NCI-H2081 (cell line): ENCODE results near the gene EXOC6B.
"Not testable (repeated sequence)": the region's sequence is repeated elsewhere in the genome, so short reads cannot be mapped to it uniquely, and the experiment has no call there.

Source experiments
- DNase-seq, 2 experiments: peaks; one replicate each; lab custom pipeline; 2025; lab: John Stamatoyannopoulos, UW

The EXOC6B gene

GRCh38 chr2:72431737-72432136 lies 394.1 kb downstream of the EXOC6B start:
- DNase-seq, result no peak

- no peak for DNase-seq
These were observed 398.6 kb downstream of the EXOC6B start for GRCh38 chr2:72427022-72427861.

GRCh38 chr2:72425996-72426395 lies 399.8 kb downstream of the EXOC6B start:
- DNase-seq, result no peak

GRCh38 chr2:72423756-72424155 lies 402.1 kb downstream of the EXOC6B start:
- DNase-seq, result no peak

- DNase-seq, result not testable (repeated sequence)
These were observed 404.0 kb downstream of the EXOC6B start for GRCh38 chr2:72421771-72422379.

- no peak for DNase-seq
These were observed 409.9 kb downstream of the EXOC6B start for GRCh38 chr2:72415781-72416475.

- no peak for DNase-seq
These were observed 410.6 kb downstream of the EXOC6B start for GRCh38 chr2:72415241-72415661.

GRCh38 chr2:72414137-72414760 lies 411.6 kb downstream of the EXOC6B start:
- DNase-seq, result no peak

GRCh38 chr2:72413716-72414115 lies 412.1 kb downstream of the EXOC6B start:
- DNase-seq, result no peak

- no peak for DNase-seq
These were observed 413.6 kb downstream of the EXOC6B start for GRCh38 chr2:72412214-72412613.

GRCh38 chr2:72399879-72400278 lies 426.0 kb downstream of the EXOC6B start:
- DNase-seq, result no peak

GRCh38 chr2:72395096-72395495 lies 430.7 kb downstream of the EXOC6B start:
- no peak for DNase-seq

- DNase-seq, result peak in 1 of 2 experiments; percentile 47
These were observed 431.2 kb downstream of the EXOC6B start for GRCh38 chr2:72394541-72395070.

- DNase-seq, result no peak
These were observed 436.4 kb downstream of the EXOC6B start for GRCh38 chr2:72389447-72389846.

GRCh38 chr2:72388263-72388662 lies 437.6 kb downstream of the EXOC6B start:
- no peak for DNase-seq

- DNase-seq, result no peak
These were observed 439.5 kb downstream of the EXOC6B start for GRCh38 chr2:72386288-72386687.

- DNase-seq, result no peak
These were observed 447.0 kb downstream of the EXOC6B start for GRCh38 chr2:72378753-72379348.

GRCh38 chr2:72367530-72368225 lies 458.2 kb downstream of the EXOC6B start:
- DNase-seq, result no peak

GRCh38 chr2:72363406-72363805 lies 462.4 kb downstream of the EXOC6B start:
- DNase-seq, result no peak

- no peak for DNase-seq
These were observed 463.1 kb downstream of the EXOC6B start for GRCh38 chr2:72362733-72363132.

GRCh38 chr2:72361521-72361920 lies 464.3 kb downstream of the EXOC6B start:
- no peak for DNase-seq
